DMS53 treated with DMSO at 0.1 percent for 48 hours (cell line): ENCODE data around the gene CSF2.
A peak's percentile ranks its signal among the peaks of the same experiment; 100 is the strongest.

ENCODE experiments used
- DNase-seq: peaks from one replicate; lab custom pipeline; 2025; ENCODE audit not compliant: unreplicated experiment; lab: John Stamatoyannopoulos, UW

Gene CSF2

GRCh38 chr5:132054697-132055440, 18.7 kb upstream of the CSF2 start:
- no peak for DNase-seq

- no peak for DNase-seq
Measured at GRCh38 chr5:132055441-132055807, 18.2 kb upstream of the CSF2 start.

- no peak for DNase-seq
Measured at GRCh38 chr5:132055808-132056609, 17.6 kb upstream of the CSF2 start.

GRCh38 chr5:132056610-132057497, 16.7 kb upstream of the CSF2 start:
- no peak for DNase-seq

GRCh38 chr5:132057498-132058255, 15.9 kb upstream of the CSF2 start:
- DNase-seq = no peak

GRCh38 chr5:132058646-132059042, 14.9 kb upstream of the CSF2 start:
- no peak for DNase-seq

GRCh38 chr5:132059043-132059695, 14.4 kb upstream of the CSF2 start:
- DNase-seq = no peak

GRCh38 chr5:132059696-132060500, 13.7 kb upstream of the CSF2 start:
- no peak for DNase-seq

- no peak for DNase-seq
Measured at GRCh38 chr5:132060501-132061161, 13.0 kb upstream of the CSF2 start, which contains the start of gene IL3. IL3 (plus strand) TSS chr5:132060655; CDS start chr5:132060707, 52 bp downstream.

- DNase-seq = no peak
Measured at GRCh38 chr5:132063090-132063911, 10.3 kb upstream of the CSF2 start.

GRCh38 chr5:132064140-132064539, 9.4 kb upstream of the CSF2 start:
- DNase-seq = no peak

- peak; percentile 84 for DNase-seq
Measured at GRCh38 chr5:132064738-132065331, 8.8 kb upstream of the CSF2 start.

GRCh38 chr5:132065351-132065937, 8.1 kb upstream of the CSF2 start:
- DNase-seq = peak; percentile 69

GRCh38 chr5:132065951-132066701, 7.5 kb upstream of the CSF2 start:
- no peak for DNase-seq

GRCh38 chr5:132066871-132067270, 6.7 kb upstream of the CSF2 start:
- DNase-seq = no peak

GRCh38 chr5:132067451-132067850, 6.1 kb upstream of the CSF2 start:
- no peak for DNase-seq
